DMS114 treated with DMSO at 0.1 percent for 48 hours (cell line): ENCODE results near the gene PLAAT2.
"Not testable (repeated sequence)": the region's sequence is repeated elsewhere in the genome, so short reads cannot be mapped to it uniquely, and the experiment has no call there.

ENCODE experiments used
- DNase-seq: peaks from one replicate; lab custom pipeline; 2025; ENCODE audit not compliant: unreplicated experiment; lab: John Stamatoyannopoulos, UW

Gene PLAAT2

GRCh38 chr11:63563201-63564055, at the start of gene PLAAT2:
Gene PLAAT2 (minus strand): TSS chr11:63563379. CDS start chr11:63563324, 55 bp downstream.
- no peak for DNase-seq

DNA sequence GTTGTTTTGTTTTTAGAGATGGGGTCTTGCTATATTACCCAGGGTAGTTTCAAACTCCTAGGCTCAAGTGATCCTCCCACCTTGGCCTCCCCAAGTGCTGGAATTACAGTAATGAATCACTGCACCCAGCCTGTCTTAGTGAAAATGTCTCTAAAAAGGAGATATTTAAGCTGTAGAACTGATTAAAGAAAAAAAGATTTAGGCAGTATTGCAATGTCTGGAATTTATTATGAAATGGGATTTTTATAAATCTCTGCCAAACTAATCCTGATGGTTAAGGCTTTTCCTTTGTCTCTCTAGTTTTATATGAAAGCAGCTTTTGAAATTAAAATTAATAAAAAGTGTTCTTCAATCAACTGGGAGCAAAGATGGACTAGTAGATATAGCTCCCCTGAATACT, 49.0 kb upstream of the PLAAT2 start:
- DNase-seq = no peak

GRCh38 chr11:63611395-63611747, 48.2 kb upstream of the PLAAT2 start:
- no peak for DNase-seq

DNA sequence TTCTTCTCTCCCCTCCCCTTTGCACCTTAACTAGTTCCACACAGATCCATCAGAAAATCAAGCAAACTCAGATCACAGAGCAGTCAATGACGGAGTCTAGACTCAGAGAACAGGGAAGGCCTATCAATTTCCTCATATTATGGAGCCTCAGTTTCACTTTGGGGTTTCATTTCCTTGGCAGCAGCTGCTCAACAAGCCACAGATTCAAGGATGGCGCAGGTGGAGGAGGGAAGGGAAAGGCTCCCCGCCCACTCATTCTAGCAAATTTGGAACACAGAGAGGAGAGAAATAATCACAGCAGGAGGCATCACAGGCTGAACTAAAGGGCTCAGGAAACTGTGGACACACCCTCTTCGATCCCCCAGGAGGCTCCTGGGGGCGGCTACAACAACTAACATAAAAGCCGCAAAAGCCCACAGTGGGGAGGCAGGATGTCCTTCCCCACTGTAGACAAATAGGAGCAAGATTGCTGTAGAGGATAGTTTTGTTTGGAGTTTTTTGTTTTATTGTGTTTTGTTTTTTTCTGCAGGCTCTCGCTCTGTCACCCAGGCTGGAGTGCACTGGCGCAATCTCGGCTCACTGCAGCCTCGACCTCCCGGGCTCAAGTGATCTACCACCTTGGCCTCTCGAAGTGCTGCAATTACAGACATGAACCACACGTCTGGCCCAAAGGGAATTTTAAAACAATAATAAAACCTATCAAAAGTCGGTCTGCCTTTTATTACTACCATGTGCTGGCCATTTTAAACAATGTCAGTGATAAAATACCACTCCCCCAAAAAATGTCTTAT, 47.6 kb upstream of the PLAAT2 start:
- no peak for DNase-seq

GRCh38 chr11:63609971-63610580, 46.9 kb upstream of the PLAAT2 start:
- no peak for DNase-seq

DNA sequence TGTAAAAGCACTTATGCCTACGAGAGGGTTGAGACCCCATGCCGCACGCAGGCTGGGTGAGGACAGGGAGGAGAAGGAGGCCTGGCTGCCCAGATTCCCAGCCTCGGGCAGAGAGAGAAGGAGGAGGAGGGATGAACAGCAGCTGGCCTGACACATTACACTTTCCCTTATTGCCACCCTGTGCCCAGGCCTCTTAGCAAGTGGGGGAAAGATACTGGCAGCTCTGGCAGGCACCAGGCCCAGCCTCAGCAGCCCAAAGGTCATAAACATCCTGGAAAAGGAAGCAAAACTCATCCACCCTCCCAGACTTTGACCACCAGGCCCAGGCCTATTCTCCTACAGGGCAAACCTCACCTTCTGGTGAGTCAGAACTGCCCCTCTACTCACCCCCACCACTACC, 46.4 kb upstream of the PLAAT2 start:
- no peak for DNase-seq

DNA sequence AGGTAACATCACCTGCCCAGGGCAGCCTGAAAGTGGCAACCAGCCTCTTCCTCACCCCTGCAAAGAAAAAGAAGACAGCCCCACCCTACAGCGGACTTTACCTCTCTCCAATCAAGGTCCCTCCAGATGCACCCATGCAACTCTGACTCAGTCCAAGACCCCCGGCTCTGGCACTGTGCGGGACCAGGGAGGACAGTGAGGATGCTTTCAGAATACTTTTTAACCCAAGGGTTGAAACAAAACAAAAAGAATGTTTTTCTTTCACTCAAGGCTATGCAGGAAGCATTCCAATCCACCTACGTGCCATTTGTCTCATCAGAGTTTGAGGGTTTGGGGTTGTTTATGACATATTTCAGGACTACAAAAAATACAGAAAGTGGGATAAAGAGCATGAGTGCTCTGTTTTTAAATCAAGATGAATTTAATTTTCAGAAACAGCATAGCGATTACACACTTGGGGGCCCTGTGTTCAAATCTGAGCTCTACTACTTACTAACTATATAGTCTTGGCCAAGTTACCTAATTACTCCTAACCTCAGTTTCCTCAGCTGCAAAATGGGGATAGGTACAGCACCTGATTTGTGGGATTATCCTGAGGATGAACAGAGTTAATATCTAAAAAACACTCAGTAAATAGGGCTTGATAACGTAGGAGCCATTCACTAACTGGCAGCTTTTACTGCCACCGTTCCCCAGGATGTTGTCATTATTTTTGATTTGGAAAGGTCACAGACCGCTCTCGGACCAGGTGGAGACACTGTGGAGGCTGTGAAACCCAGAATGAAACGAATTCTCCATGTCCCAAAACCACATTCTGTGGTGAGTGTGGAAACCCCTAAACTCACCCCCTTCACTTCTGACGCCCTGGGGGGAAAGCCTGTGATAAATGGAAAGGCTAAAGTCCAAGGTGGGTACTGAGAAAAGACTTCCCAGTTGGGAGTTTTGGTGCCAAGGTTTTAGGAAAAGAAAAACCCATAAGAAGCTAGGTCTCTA, 45.5 kb upstream of the PLAAT2 start:
- DNase-seq = no peak

DNA sequence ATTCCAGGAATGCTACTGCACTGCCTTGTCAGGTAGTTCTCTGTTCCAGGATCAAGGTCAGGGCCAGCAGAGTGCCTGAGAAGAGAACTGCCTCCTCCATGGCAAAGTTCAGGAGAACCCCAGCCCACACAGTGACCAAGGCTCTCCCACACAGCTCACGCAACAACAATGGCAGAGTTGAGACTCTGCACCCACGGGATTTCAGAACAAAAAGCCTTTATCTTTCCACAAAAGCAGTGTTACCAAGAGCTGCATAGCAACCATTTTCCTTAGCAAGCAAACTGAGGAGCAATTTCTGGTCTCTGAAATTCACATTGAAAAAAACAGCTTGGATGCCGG, 40.0 kb upstream of the PLAAT2 start:
- DNase-seq = no peak

DNA sequence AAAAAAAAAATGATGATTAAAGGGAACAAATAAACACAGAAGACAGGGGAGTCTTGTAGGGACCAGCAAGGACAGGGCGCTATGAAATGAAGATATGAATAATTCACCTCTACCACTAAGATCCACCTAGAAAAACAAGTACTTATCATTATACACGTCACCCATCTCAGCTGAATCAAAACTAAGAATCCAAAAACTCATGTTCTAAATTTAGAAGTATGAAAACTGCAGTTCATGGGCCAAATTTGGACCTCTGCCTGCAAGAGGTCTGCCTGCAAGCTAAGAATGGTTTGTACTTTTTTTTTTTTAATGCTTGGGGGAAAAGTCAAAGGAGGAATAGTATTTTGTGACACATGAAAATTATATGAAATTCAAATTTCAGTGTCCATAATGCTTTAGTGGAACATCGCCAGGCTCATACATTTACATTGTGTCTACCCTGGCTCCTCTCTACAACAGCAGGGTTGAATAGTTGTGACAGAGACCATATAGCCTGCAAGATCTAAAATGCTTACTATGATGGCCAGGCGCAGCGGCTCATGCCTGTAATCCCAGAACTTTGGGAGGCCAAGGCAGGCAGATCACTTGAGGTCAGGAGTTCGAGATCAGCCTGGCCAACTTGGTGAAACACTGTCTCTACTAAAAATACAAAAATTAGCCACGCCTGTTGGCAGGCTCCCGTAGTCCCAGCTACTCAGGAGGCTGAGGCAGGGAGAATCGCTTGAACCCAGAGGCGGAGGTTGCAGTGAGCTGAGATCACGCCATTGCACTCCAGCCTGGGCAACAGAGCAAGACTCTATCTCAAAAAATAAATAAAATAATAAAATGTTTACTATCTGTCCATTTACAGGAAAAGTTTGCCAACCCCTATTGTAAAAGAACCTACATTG, 39.4 kb upstream of the PLAAT2 start:
- DNase-seq = not testable (repeated sequence)

GRCh38 chr11:63599211-63600122, 36.3 kb upstream of the PLAAT2 start:
- DNase-seq = no peak

GRCh38 chr11:63598556-63598955, 35.4 kb upstream of the PLAAT2 start:
- no peak for DNase-seq

DNA sequence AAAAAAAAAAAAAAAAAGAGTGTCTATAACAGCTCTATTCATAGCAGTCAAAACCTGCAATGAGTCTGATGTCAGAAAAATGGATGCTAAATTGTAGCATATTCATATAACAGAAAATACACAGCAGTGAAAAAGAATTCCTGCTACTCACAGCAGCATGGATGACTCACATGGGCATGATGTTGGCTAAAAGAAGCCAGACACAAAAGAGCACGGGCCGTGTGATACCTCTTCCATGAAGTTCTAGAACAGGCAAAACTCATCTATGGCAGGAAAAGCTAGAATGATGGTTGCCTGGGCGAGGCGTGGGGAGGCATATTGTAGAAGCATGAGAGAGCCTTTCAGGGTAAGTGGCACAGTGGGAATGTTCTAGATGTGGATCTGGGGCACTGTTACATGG, 32.1 kb upstream of the PLAAT2 start:
- no peak for DNase-seq

DNA sequence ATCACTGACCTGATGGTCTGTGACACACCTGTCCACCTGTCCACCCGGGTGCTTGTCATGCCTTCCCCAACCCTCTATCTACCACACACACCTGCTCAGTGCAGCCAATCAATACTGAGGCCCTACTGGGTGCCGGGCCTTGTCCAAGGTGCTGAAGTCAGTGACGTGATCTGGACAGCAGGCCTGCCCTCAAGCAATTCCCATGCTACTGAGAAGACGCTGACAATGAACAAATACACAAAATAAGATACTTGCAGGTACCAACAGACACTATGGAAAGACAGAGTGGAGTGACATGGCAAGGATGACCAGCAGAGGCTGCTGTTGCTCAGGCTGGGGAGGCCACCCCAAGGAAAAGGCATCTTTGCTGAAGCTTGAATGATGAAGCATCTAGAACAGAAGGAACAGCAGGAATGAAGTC, 29.8 kb upstream of the PLAAT2 start:
- peak; percentile 21 for DNase-seq

DNA sequence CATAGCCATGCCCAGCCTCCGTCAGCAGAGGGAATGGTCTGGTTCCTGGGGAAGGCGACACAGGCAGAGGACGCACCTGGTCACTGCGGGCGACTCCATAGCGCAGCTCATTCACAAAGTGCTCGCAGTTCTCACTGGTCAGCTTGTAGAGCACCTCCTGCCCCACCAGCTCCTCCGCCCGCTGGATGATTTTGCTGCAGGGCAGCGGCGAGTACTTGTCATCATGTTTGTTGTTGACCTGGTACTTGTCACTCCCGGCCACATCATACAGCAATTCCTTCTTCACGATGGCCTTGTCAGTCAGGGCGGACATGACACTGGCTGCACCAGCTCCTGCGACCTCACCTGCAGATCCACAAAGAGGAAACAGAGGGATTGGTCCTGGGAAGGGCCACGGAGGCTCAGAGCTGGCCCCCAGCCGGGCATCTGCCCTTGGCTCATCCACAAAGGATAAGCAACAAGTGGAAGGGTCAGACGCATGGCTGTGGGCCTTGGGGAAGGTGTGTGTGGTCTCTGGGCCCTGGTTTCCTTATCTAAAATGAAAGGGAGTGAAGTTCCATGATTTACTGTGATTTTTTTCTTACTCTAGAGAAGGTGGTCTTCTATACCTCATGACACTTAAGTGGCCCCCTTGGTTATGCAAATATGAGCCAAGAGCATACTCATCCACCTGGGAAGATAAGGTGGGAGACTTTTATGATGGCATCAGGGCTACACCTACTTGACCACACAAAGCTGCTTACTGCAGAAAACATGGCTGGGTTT, 27.0 kb upstream of the PLAAT2 start:
- no peak for DNase-seq

DNA sequence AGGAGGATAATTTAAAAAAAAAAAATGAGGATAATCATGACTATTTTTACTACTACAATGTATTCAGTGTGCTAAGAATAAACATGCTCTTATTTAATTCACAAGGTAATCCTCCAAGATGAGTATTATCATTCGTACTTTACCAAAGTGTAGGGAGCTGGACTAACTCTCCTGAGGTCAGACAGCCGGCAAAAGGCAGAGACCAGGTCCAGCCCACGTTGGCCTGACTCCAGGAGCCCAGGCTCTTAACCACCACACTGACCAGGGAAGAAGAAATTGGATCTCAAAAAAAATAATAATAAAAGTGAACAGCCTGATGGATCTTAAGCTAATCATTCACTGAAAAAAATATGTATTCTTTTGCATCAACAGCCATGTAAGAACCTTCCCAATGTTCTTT, 25.8 kb upstream of the PLAAT2 start:
- no peak for DNase-seq

GRCh38 chr11:63586451-63587166, 23.4 kb upstream of the PLAAT2 start:
- no peak for DNase-seq

DNA sequence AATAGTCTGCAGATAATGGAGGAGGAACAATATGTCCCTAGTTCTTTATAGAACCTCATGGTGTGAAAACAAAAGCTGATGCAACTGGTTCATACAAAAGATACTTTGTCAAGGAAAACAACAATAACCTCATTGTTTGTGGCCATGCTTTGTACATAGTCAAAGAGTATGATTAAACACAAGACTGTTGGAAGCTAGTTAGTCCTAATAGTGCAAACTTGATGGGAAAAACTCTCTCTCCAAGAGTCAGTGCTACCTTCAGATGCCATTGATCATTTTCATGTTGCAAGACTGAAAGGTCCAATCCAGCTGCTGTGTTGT, 20.1 kb upstream of the PLAAT2 start:
- no peak for DNase-seq

- DNase-seq = not testable (repeated sequence)
Measured at GRCh38 chr11:63581224-63581623, 18.0 kb upstream of the PLAAT2 start.
